GM11168 (cell line): ENCODE data around the gene MEDAG.
"Not testable (repeated sequence)": the region's sequence is repeated elsewhere in the genome, so short reads cannot be mapped to it uniquely, and the experiment has no call there.

Experiments used
- in situ Hi-C: fragments of 300-500 bp; cut with MboI; formaldehyde crosslinking; loops from one replicate; pipeline ENCODE4 v1.12.0; 2022; ENCODE audit warnings: low sequenced_read_pairs; ENCODE audit not compliant: unreplicated experiment

MEDAG gene

GRCh38 chr13:30904043-30904442 is 2.0 kb upstream of the MEDAG start:
- in situ Hi-C loops, result no loop called here

- in situ Hi-C loops, result no loop called here
Observed at GRCh38 chr13:30906411-30907051, 460 bp downstream of the MEDAG start.

GRCh38 chr13:30907121-30907861 is 1.2 kb downstream of the MEDAG start:
- in situ Hi-C loops, result no loop called here

GRCh38 chr13:30908416-30908980 is 2.4 kb downstream of the MEDAG start:
- in situ Hi-C loops, result no loop called here

- in situ Hi-C loops, result no loop called here
Observed at GRCh38 chr13:30910676-30911075, 4.6 kb downstream of the MEDAG start.

GRCh38 chr13:30915691-30916541 is 9.8 kb downstream of the MEDAG start:
- in situ Hi-C loops, result no loop called here

- in situ Hi-C loops, result no loop called here
Observed at GRCh38 chr13:30916991-30917390, 10.9 kb downstream of the MEDAG start.

- in situ Hi-C loops, result no loop called here
Observed at GRCh38 chr13:30918662-30919405, 12.8 kb downstream of the MEDAG start.

GRCh38 chr13:30920162-30920909 is 14.3 kb downstream of the MEDAG start:
- in situ Hi-C loops, result no loop called here

GRCh38 chr13:30923418-30923817 is 17.3 kb downstream of the MEDAG start:
- in situ Hi-C loops, result no loop called here

- in situ Hi-C loops, result no loop called here
Observed at GRCh38 chr13:30924721-30925120, 18.6 kb downstream of the MEDAG start.

- in situ Hi-C loops, result no loop called here
Observed at GRCh38 chr13:30925429-30925828, 19.4 kb downstream of the MEDAG start.

- in situ Hi-C loops, result no loop called here
Observed at GRCh38 chr13:30926781-30927180, 20.7 kb downstream of the MEDAG start.

- in situ Hi-C loops, result not testable (repeated sequence)
Observed at GRCh38 chr13:30927188-30927587, 21.1 kb downstream of the MEDAG start.

- in situ Hi-C loops, result no loop called here
Observed at GRCh38 chr13:30927595-30927994, 21.5 kb downstream of the MEDAG start.

GRCh38 chr13:30928978-30929377 is 22.9 kb downstream of the MEDAG start:
- in situ Hi-C loops, result no loop called here

GRCh38 chr13:30932481-30933353 is 26.6 kb downstream of the MEDAG start, which contains the start of gene TEX26:
Gene TEX26 (plus strand): TSS chr13:30932656. CDS start chr13:30932716, 60 bp downstream.
- in situ Hi-C loops, result no loop called here

- in situ Hi-C loops, result no loop called here
Observed at GRCh38 chr13:30933354-30933670, 27.2 kb downstream of the MEDAG start.
